ENCODE data around the gene RNF112. TPM values are rescaled to one million over a fixed set of nuclear protein-coding genes. Genes with fewer than 3 reads are reported as not detected.

Gene RNF112
- total and polyA plus RNA-seq, 8 donors: 0.34 to 3.0 (median 0.51) TPM

DNA sequence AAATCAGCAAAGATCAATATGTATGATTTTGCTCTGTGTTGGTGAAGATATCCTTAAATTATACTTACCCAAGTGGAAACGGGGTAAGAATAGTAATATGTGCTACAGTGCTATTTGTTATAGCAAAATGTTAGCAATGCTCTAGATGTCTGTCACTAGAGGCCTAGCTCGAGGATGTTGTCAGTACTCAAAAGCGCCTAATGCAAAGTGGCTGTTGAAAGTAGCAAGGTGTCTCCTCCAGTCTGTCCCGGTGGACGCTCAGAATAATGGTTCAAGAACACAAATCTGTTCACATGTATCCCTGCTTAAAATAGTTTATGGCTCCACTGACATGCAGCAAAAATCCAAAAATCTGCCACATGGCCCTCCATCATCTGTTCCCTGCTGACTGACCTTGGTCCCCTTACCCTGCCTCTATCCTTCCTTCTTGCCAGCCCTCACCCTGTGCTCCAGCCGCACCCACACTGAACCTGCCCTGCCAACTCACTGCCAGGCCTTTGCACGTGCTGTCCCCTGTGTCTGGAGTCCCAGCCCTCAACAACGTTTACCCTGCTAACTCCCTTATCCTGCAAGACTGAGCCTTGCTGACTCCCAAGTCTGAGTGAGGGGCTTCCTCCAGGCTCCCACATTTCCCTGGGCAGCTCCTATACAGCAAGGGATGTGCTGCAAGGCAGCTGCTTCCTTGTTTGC lies 9.6 kb upstream of the RNF112 start:
- intact Hi-C loops (cut with DNase I): no loop called here
- DNase-seq (no peak), ATAC-seq (no peak), FAIRE-seq (no peak)
- H3K27me3 ChIP-seq: no peaks in the 10 kb centered on the region
- WGBS, 2 donors: 71 to 80% methylated on average over 8 of the region's 8 CpGs
- no peak for TF ChIP-seq CTCF (IDR thresholded peaks at IDR 0.05)
- no peak overlapping the region for H3K4me3 ChIP-seq
- H3K27ac ChIP-seq: no peak overlapping the region
- no peaks in the 10 kb centered on the region for H3K36me3 ChIP-seq
- H3K4me1 ChIP-seq: peaks cover 0 to 4% (median 3%) of the 10 kb centered on the region in 3 donors
- H3K9me3 ChIP-seq: no peaks in the 10 kb centered on the region

DNA sequence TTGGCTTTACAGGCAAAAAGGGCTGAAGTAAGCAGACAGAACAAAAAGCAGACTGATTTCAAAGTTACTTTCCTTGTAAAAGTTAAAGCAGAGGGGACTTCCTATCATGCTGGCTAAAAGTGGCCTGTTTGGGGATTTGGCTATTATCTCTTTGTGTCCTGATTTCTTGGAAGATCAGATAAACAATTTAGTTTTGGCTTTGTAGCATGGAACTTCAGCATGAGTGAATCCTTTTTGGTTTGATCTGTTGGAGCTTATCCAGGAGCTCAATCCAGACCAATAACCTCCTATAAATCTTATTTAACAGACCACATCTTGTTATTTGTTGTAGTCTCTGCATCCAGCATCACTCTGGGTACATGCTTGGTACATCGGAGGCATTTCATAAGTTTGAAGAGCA lies 8.9 kb upstream of the RNF112 start:
- ATAC-seq (no peak), FAIRE-seq (no peak), DNase-seq (no peak)
- no peaks in the 10 kb centered on the region for H3K36me3 ChIP-seq
- intact Hi-C loops (cut with DNase I): no loop called here
- WGBS, 2 donors: 79 to 87% methylated on average over 1 of the region's 1 CpG
- H3K4me3 ChIP-seq: no peak overlapping the region
- H3K4me1 ChIP-seq: peaks cover 0 to 4% (median 3%) of the 10 kb centered on the region in 3 donors
- no peak overlapping the region for H3K27ac ChIP-seq
- H3K27me3 ChIP-seq: no peaks in the 10 kb centered on the region
- TF ChIP-seq CTCF (IDR thresholded peaks at IDR 0.05): no peak
- H3K9me3 ChIP-seq: no peaks in the 10 kb centered on the region

DNA sequence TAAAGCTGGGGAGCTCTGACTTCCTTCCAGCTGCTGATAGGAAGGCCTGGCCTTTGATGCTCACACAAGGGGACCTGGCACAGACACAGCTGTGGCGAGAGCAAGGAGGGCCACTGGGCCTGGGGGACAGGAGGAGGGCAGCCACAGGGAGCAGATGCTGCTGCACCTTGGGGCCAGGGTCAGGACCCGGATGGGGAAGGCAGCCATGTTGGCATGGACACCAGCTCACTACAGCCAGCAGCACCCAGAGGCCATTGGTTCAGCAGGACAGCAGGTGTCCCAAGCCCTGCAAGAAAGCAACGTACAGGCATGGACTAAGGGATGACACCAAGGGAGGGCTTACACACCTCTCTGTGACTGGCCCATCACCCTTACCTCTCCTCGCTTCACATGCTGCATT lies 8.0 kb upstream of the RNF112 start:
- intact Hi-C loops (cut with DNase I): no loop called here
- no peaks in the 10 kb centered on the region for H3K9me3 ChIP-seq
- TF ChIP-seq CTCF (IDR thresholded peaks at IDR 0.05): no peak
- ATAC-seq (no peak), FAIRE-seq (no peak), DNase-seq (no peak)
- H3K27ac ChIP-seq: no peak overlapping the region
- 81 to 82% methylated on average over 4 of the region's 4 CpGs for WGBS, 2 donors
- H3K36me3 ChIP-seq: no peaks in the 10 kb centered on the region
- no peaks in the 10 kb centered on the region for H3K27me3 ChIP-seq
- no peak overlapping the region for H3K4me3 ChIP-seq
- H3K4me1 ChIP-seq: peaks cover 0 to 4% (median 3%) of the 10 kb centered on the region in 3 donors

DNA sequence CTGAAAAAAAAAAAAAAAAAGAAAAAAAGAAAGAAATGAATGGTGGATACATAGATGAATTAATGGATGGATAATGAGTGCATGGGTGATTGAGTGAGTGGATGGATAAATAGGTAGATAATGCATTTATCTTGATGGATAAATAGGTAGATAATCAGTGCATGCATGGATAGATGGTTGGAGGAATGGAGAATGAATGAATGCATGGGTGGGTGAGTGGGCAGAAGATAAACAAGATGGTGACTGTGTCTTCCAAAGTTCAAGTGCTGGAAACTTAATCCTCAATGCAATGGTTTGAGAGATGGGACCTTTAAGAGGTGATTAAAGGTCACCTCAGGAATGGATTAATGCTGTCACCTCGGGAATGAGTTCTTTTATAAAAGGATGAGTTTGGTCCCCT lies 6.8 kb upstream of the RNF112 start:
- Histone ChIP-seq H3K9me3 (no peaks in the 10 kb centered on the region), H3K4me1 (no peaks in the 10 kb centered on the region), H3K27ac (no peak overlapping the region), H3K27me3 (no peaks in the 10 kb centered on the region), H3K36me3 (no peaks in the 10 kb centered on the region), H3K4me3 (no peak overlapping the region)
- intact Hi-C loops (cut with DNase I): no loop called here
- DNase-seq (no peak), FAIRE-seq (no peak), ATAC-seq (no peak)
- no peak for TF ChIP-seq CTCF (IDR thresholded peaks at IDR 0.05)
- WGBS, 2 donors: 47 to 69% methylated on average over 1 of the region's 1 CpG

- no peak for DNase-seq
- WGBS, 2 donors: 79 to 80% methylated on average over 5 of the region's 5 CpGs
- no peak for ATAC-seq
- H3K9me3 ChIP-seq: no peaks in the 10 kb centered on the region
- H3K27me3 ChIP-seq: no peaks in the 10 kb centered on the region
- TF ChIP-seq CTCF (IDR thresholded peaks at IDR 0.05): no peak
- no peaks in the 10 kb centered on the region for H3K36me3 ChIP-seq
- intact Hi-C loops (cut with DNase I): no loop called here
- no peak overlapping the region for H3K4me3 ChIP-seq
- no peak for FAIRE-seq
- no peaks in the 10 kb centered on the region for H3K4me1 ChIP-seq
- no peak overlapping the region for H3K27ac ChIP-seq
Observed at GRCh38 chr17:19405114-19405513, 5.9 kb upstream of the RNF112 start.

Measured in pancreas (tissue), 10 donors.